BLaER1 treated with 17β-estradiol and CSF1 and Interleukin-3, amounts not matched to agents 10 nM and 100 nM (cell line): ENCODE data around the gene GPRIN2.
"Not testable (repeated sequence)": the region's sequence is repeated elsewhere in the genome, so short reads cannot be mapped to it uniquely, and the experiment has no call there.

ENCODE experiments used
- H3K27ac ChIP-seq, 11 experiments: shearing (Covaris generic); formaldehyde crosslinking; 2 replicates each; pipeline ENCODE4 v1.8.1; 2022
- H3K27me3 ChIP-seq, 11 experiments: shearing (Covaris generic); formaldehyde crosslinking; 2 replicates each; pipeline ENCODE4 v1.8.1; 2022
- H3K36me3 ChIP-seq, 11 experiments: shearing (Covaris generic); formaldehyde crosslinking; 2 replicates each; pipeline ENCODE4 v1.8.1; 2022
- H3K4me1 ChIP-seq, 10 experiments: shearing (Covaris generic); formaldehyde crosslinking; 2 replicates each; pipeline ENCODE4 v1.8.1; 2022
- H3K4me2 ChIP-seq, 11 experiments: shearing (Covaris generic); formaldehyde crosslinking; 2 replicates each; pipeline ENCODE4 v1.8.1; 2022
- H3K4me3 ChIP-seq, 10 experiments: shearing (Covaris generic); formaldehyde crosslinking; 2 replicates each; pipeline ENCODE4 v1.8.1; 2022
- H3K9ac ChIP-seq, 11 experiments: shearing (Covaris generic); formaldehyde crosslinking; 2 replicates each; pipeline ENCODE4 v1.8.1; 2022
- H3K9me3 ChIP-seq, 11 experiments: shearing (Covaris generic); formaldehyde crosslinking; replicated peaks in 1 of 11; 2 replicates each; pipeline ENCODE4 v1.8.1; 2022
- H4K20me1 ChIP-seq, 11 experiments: shearing (Covaris generic); formaldehyde crosslinking; 2 replicates each; pipeline ENCODE4 v1.8.1; 2022
- Cebpa-rat ChIP-seq, 11 experiments: shearing (Covaris generic); IDR thresholded peaks; 2 replicates each; pipeline ENCODE4 v1.8.1; 2022

The GPRIN2 gene

GRCh38 chr10:46515366-46515765 is 41.1 kb downstream of the GPRIN2 start:
- no peaks in the 10 kb centered on the region for H4K20me1 ChIP-seq
- H3K4me1 ChIP-seq = peaks cover 0 to 2% (median 0%) of the 10 kb centered on the region in 10 experiments; a peak in 4 of 20 replicates
- H3K4me2 ChIP-seq = no peak overlapping the region
- H3K4me3 ChIP-seq = no peak overlapping the region
- no peaks in the 10 kb centered on the region for H3K27me3 ChIP-seq
- H3K9ac ChIP-seq = no peak overlapping the region
- no peaks in the 10 kb centered on the region for H3K36me3 ChIP-seq
- no peak overlapping the region for H3K27ac ChIP-seq
- no peak for TF ChIP-seq Cebpa-rat (IDR thresholded peaks at IDR 0.05)
- peaks cover 0 to 6% (median 0%) of the 10 kb centered on the region in 11 experiments; a peak in 1 of 22 replicates for H3K9me3 ChIP-seq

GRCh38 chr10:46514899-46515298 is 41.6 kb downstream of the GPRIN2 start:
- no peak overlapping the region for H3K4me3 ChIP-seq
- no peaks in the 10 kb centered on the region for H3K27me3 ChIP-seq
- no peak for TF ChIP-seq Cebpa-rat (IDR thresholded peaks at IDR 0.05)
- H3K27ac ChIP-seq = no peak overlapping the region
- no peak overlapping the region for H3K9ac ChIP-seq
- H3K36me3 ChIP-seq = no peaks in the 10 kb centered on the region
- H4K20me1 ChIP-seq = no peaks in the 10 kb centered on the region
- H3K4me1 ChIP-seq = no peaks in the 10 kb centered on the region
- H3K9me3 ChIP-seq = peaks cover 0 to 4% (median 0%) of the 10 kb centered on the region in 11 experiments; a peak in 1 of 22 replicates
- no peak overlapping the region for H3K4me2 ChIP-seq

GRCh38 chr10:46514431-46514861 is 42.0 kb downstream of the GPRIN2 start:
- H3K27me3 ChIP-seq = no peaks in the 10 kb centered on the region
- no peaks in the 10 kb centered on the region for H3K4me1 ChIP-seq
- H3K9me3 ChIP-seq = no peaks in the 10 kb centered on the region
- no peak overlapping the region for H3K4me2 ChIP-seq
- H3K27ac ChIP-seq = no peak overlapping the region
- no peaks in the 10 kb centered on the region for H3K36me3 ChIP-seq
- H4K20me1 ChIP-seq = no peaks in the 10 kb centered on the region
- H3K9ac ChIP-seq = no peak overlapping the region
- no peak overlapping the region for H3K4me3 ChIP-seq
- no peak for TF ChIP-seq Cebpa-rat (IDR thresholded peaks at IDR 0.05)

- H3K4me3 ChIP-seq, H3K27me3 ChIP-seq, H3K9me3 ChIP-seq, H3K36me3 ChIP-seq, H3K27ac ChIP-seq, H3K4me1 ChIP-seq, H3K4me2 ChIP-seq, H4K20me1 ChIP-seq, H3K9ac ChIP-seq: not testable (repeated sequence)
These were observed 43.1 kb downstream of the GPRIN2 start for GRCh38 chr10:46513333-46513732.

GRCh38 chr10:46512725-46513124 is 43.7 kb downstream of the GPRIN2 start:
- not testable (repeated sequence) for H3K4me2 ChIP-seq, H3K9ac ChIP-seq, H3K27me3 ChIP-seq, H3K4me1 ChIP-seq, H3K36me3 ChIP-seq, H3K27ac ChIP-seq, H4K20me1 ChIP-seq, H3K4me3 ChIP-seq, H3K9me3 ChIP-seq

- H3K36me3 ChIP-seq, H3K27ac ChIP-seq, H3K4me2 ChIP-seq, H3K9me3 ChIP-seq, H4K20me1 ChIP-seq, H3K4me1 ChIP-seq, H3K27me3 ChIP-seq, H3K9ac ChIP-seq, H3K4me3 ChIP-seq: not testable (repeated sequence)
These were observed 44.5 kb downstream of the GPRIN2 start for GRCh38 chr10:46512002-46512401.
